ENCODE data around the gene BSG. TPM values are rescaled to one million over a fixed set of nuclear protein-coding genes. Genes with fewer than 3 reads are reported as not detected.

Gene BSG
- total and polyA plus RNA-seq, 2 experiments from 2014 or later: 545 to 1,282 TPM

GRCh38 chr19:575527-576506 lies 3.4 kb downstream of the BSG start:
- DNase-seq (ENCODE audit: low spot score): peak; percentile 48
- H3K4me2 ChIP-seq: peak overlapping the region; percentile 99

GRCh38 chr19:576768-577438 lies 4.5 kb downstream of the BSG start:
- Histone ChIP-seq H3K9me3 (ENCODE audit: low read depth) (no peaks in the 10 kb centered on the region), H3K4me2 (no peak overlapping the region), H3K27ac (no peak overlapping the region), H3K9me2 (replicated peaks; ENCODE audit: insufficient read depth) (no peaks in the 10 kb centered on the region), H3K27me3 (no peaks in the 10 kb centered on the region), H2AFZ (no peak overlapping the region), H3K36me3 (replicated peaks; ENCODE audit: insufficient read depth, low read depth) (no peaks in the 10 kb centered on the region), H3K4me1 (ENCODE audit: insufficient read depth) (peaks cover 31% of the 10 kb centered on the region), H3K4me3 (no peak overlapping the region), H4K20me1 (ENCODE audit: insufficient read depth, poor library complexity, severe bottlenecking) (peaks cover 85% of the 10 kb centered on the region), H3K79me2 (peaks cover 81% of the 10 kb centered on the region)
- no peak for DNase-seq (ENCODE audit: low spot score)
- 87% methylated on average over 28 of the region's 28 CpGs for WGBS (ENCODE audit: low lambda C conversion rate, missing lambda C conversion rate)
- no peak for TF ChIP-seq EZH2phosphoT487 (IDR thresholded peaks at IDR 0.05; ENCODE audit: low read depth, severe bottlenecking, unreplicated experiment)
- TF ChIP-seq EZH2 (IDR thresholded peaks at IDR 0.05; ENCODE audit: borderline replicate concordance): no peak

More at GRCh38 chr19:575527-576506, 3.4 kb downstream of the BSG start:
- Histone ChIP-seq H3K27ac (no peak overlapping the region), H3K4me3 (no peak overlapping the region), H2AFZ (no peak overlapping the region), H3K36me3 (replicated peaks; ENCODE audit: insufficient read depth, low read depth) (no peaks in the 10 kb centered on the region), H3K4me1 (ENCODE audit: insufficient read depth) (peaks cover 31% of the 10 kb centered on the region), H3K79me2 (peaks cover 81% of the 10 kb centered on the region), H3K9me2 (replicated peaks; ENCODE audit: insufficient read depth) (no peaks in the 10 kb centered on the region), H3K27me3 (no peaks in the 10 kb centered on the region), H4K20me1 (ENCODE audit: insufficient read depth, poor library complexity, severe bottlenecking) (peaks cover 78% of the 10 kb centered on the region), H3K9me3 (ENCODE audit: low read depth) (no peaks in the 10 kb centered on the region)
- WGBS (ENCODE audit: low lambda C conversion rate, missing lambda C conversion rate): 86% methylated on average over 26 of the region's 38 CpGs
- TF ChIP-seq EZH2 (IDR thresholded peaks at IDR 0.05; ENCODE audit: borderline replicate concordance) (no peak), EZH2phosphoT487 (IDR thresholded peaks at IDR 0.05; ENCODE audit: low read depth, severe bottlenecking, unreplicated experiment) (no peak), CTCF (IDR thresholded peaks at IDR 0.05; ENCODE audit: poor library complexity) (no peak)

- H3K4me3 ChIP-seq: no peak overlapping the region
- 94% methylated on average over 46 of the region's 66 CpGs for WGBS (ENCODE audit: low lambda C conversion rate, missing lambda C conversion rate)
- TF ChIP-seq EZH2phosphoT487 (IDR thresholded peaks at IDR 0.05; ENCODE audit: low read depth, severe bottlenecking, unreplicated experiment) (no peak), CTCF (IDR thresholded peaks at IDR 0.05; ENCODE audit: poor library complexity) (no peak), EZH2 (IDR thresholded peaks at IDR 0.05; ENCODE audit: borderline replicate concordance) (no peak)
- peaks cover 78% of the 10 kb centered on the region for H3K79me2 ChIP-seq
- H3K9me2 ChIP-seq (replicated peaks; ENCODE audit: insufficient read depth): no peaks in the 10 kb centered on the region
- no peaks in the 10 kb centered on the region for H3K27me3 ChIP-seq
- no peak overlapping the region for H3K4me2 ChIP-seq
- peaks cover 89% of the 10 kb centered on the region for H4K20me1 ChIP-seq (ENCODE audit: insufficient read depth, poor library complexity, severe bottlenecking)
- H3K36me3 ChIP-seq (replicated peaks; ENCODE audit: insufficient read depth, low read depth): no peaks in the 10 kb centered on the region
- H3K4me1 ChIP-seq (ENCODE audit: insufficient read depth): peaks cover 31% of the 10 kb centered on the region
- H3K27ac ChIP-seq: no peak overlapping the region
- no peak overlapping the region for H2AFZ ChIP-seq
- no peaks in the 10 kb centered on the region for H3K9me3 ChIP-seq (ENCODE audit: low read depth)
- DNase-seq (ENCODE audit: low spot score): no peak
These were observed 5.3 kb downstream of the BSG start for GRCh38 chr19:577439-578392.

Measured in hepatocyte (in vitro differentiated cells).